Measurements from ENCODE around the gene TEAD3. TPM values are rescaled to one million over a fixed set of nuclear protein-coding genes. Genes with fewer than 3 reads are reported as not detected.

TEAD3 gene
- total RNA-seq, 1 experiment from 2014 or later: 27.0 TPM

DNA sequence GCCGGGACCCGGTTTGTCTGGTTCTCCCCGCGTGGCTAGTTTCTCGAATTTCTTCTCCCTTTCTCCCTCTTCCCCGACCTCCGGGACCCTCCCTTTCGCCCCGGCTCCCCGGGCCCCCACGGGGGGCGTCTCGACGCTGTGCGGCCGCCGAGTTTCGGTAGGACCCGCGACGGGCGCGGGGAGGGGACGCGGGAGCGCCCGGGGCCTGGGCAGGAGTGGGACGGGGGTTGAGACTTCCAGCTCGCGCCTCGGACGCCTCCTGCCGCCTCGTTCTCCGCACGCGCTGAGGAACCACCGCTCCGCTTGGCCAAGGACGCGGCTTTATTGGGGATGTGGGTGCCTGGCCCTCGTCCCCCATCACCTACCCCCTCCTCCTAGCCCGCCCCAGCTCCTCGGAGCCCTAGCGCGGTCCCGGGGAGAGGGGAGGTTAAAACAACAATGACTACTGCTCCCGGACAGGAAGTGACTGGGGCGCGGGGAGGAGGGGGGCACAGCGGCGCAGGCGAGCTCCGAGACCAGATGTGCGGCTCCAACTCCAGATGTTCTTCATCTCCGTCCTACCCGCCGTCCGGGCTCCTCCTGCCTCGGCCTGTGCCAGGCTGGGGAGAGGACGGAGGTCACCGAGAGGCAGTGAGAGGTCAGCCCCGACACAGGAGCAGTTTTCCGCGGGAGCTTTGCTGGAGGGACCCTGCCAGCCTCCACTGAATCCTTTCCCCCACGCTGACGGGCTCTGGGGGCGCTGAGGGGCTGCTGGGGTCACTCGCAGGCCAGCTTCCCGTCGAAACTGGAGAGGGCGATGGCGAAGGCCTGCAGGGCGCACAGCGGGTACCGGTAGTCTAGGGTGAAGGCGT, 917 bp upstream of the TEAD3 start:
- no peak overlapping the region for H2BK20ac ChIP-seq (ENCODE audit: low read depth, low read length, poor library complexity, severe bottlenecking)
- H2BK5ac ChIP-seq (ENCODE audit: insufficient read length, low read length): no peak overlapping the region
- Mint-ChIP-seq H3K4me1 (peaks cover 47 to 49% of the 10 kb centered on the region in 2 experiments), H3K36me3 (ENCODE audit: insufficient read depth in 1 of 3, low read depth in 3 of 3) (peaks cover 0 to 4% (median 0%) of the 10 kb centered on the region in 3 experiments; a peak in 2 of 7 replicates), H3K9me3 (no peaks in the 10 kb centered on the region), H3K4me3 (peak overlapping the region; percentile 81 to 84), H3K27ac (peak overlapping the region in 1 of 3 experiments; percentile 89; a peak in 1 of 7 replicates), H3K27me3 (ENCODE audit: low read depth) (peaks cover 33% of the 10 kb centered on the region)
- DNase-seq: peak; percentile 85
- peak overlapping the region; percentile 90 for H3K14ac ChIP-seq (ENCODE audit: insufficient read depth, low read length)
- peak overlapping the region; percentile 15 for H4K91ac ChIP-seq (ENCODE audit: insufficient read length, low read depth, low read length)
- H3K18ac ChIP-seq (ENCODE audit: insufficient read length, low read depth, low read length): peak overlapping the region; percentile 80
- H3K79me2 ChIP-seq (ENCODE audit: insufficient read depth, low read length): peaks cover 2% of the 10 kb centered on the region; the same call in 1 of the 2 replicates
- H3K4me1 ChIP-seq (ENCODE audit: insufficient read depth, low read length): peaks cover 6% of the 10 kb centered on the region; the same call in 1 of the 2 replicates
- no peak overlapping the region for H3K27ac ChIP-seq (ENCODE audit: insufficient read length, low read depth, low read length)
- TF ChIP-seq, protein P1, sequence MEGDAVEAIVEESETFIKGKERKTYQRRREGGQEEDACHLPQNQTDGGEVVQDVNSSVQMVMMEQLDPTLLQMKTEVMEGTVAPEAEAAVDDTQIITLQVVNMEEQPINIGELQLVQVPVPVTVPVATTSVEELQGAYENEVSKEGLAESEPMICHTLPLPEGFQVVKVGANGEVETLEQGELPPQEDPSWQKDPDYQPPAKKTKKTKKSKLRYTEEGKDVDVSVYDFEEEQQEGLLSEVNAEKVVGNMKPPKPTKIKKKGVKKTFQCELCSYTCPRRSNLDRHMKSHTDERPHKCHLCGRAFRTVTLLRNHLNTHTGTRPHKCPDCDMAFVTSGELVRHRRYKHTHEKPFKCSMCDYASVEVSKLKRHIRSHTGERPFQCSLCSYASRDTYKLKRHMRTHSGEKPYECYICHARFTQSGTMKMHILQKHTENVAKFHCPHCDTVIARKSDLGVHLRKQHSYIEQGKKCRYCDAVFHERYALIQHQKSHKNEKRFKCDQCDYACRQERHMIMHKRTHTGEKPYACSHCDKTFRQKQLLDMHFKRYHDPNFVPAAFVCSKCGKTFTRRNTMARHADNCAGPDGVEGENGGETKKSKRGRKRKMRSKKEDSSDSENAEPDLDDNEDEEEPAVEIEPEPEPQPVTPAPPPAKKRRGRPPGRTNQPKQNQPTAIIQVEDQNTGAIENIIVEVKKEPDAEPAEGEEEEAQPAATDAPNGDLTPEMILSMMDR (conservative IDR thresholded peaks at IDR 0.05): no peak
- no peak overlapping the region for H3K56ac ChIP-seq (ENCODE audit: insufficient read length, low read depth, low read length)
- no peak overlapping the region for H2AFZ ChIP-seq (ENCODE audit: low read length)
- peak overlapping the region; percentile 33 for H3K4me2 ChIP-seq (ENCODE audit: insufficient read depth, insufficient read length, low read length)
- H3K23ac ChIP-seq (ENCODE audit: insufficient read length, low read depth, low read length): no peak overlapping the region
- H2BK12ac ChIP-seq (ENCODE audit: insufficient read length, low read depth, low read length): peak overlapping the region; percentile 47
- no peak overlapping the region for H2AK5ac ChIP-seq (ENCODE audit: insufficient read length, low read length)
- H4K5ac ChIP-seq (ENCODE audit: insufficient read length, low read depth, low read length): no peak overlapping the region
- H3K4ac ChIP-seq (ENCODE audit: low read depth, low read length): no peak overlapping the region; the same call in 1 of the 2 replicates
- H3K79me1 ChIP-seq (ENCODE audit: insufficient read depth, low read depth, low read length, poor library complexity, severe bottlenecking): no peaks in the 10 kb centered on the region
- no peaks in the 10 kb centered on the region for H3K9me3 ChIP-seq (ENCODE audit: control insufficient read depth, low read depth, low read length)
- no peak overlapping the region; the same call in 1 of the 2 replicates for H2BK15ac ChIP-seq (ENCODE audit: low read depth, low read length)
- H3T11ph ChIP-seq (ENCODE audit: low read length): no peak overlapping the region
- H3K27me3 ChIP-seq (ENCODE audit: insufficient read depth, low read length): no peaks in the 10 kb centered on the region; the same call in 1 of the 2 replicates
- peaks cover 12% of the 10 kb centered on the region for H3K23me2 ChIP-seq (ENCODE audit: insufficient read length, low read depth, low read length, poor library complexity, severe bottlenecking)
- H3K9ac ChIP-seq (ENCODE audit: extremely low read depth, insufficient read length, low read length): peak overlapping the region; percentile 10
- peaks cover 3% of the 10 kb centered on the region for H4K20me1 ChIP-seq (ENCODE audit: control insufficient read depth, insufficient read depth, insufficient read length)
- H2BK120ac ChIP-seq (ENCODE audit: low read depth, low read length, poor library complexity, severe bottlenecking): no peak overlapping the region
- WGBS (ENCODE audit: extremely low coverage, insufficient read length, low lambda C conversion rate): no CpG with 5 or more reads among the region's 77 CpGs
- no peak overlapping the region for H4K8ac ChIP-seq (replicated peaks; ENCODE audit: insufficient read length, low read depth, low read length)
